ENCODE results near the gene KDM3B.
"Not testable (repeated sequence)": the region's sequence is repeated elsewhere in the genome, so short reads cannot be mapped to it uniquely, and the experiment has no call there.

KDM3B gene, protein sequence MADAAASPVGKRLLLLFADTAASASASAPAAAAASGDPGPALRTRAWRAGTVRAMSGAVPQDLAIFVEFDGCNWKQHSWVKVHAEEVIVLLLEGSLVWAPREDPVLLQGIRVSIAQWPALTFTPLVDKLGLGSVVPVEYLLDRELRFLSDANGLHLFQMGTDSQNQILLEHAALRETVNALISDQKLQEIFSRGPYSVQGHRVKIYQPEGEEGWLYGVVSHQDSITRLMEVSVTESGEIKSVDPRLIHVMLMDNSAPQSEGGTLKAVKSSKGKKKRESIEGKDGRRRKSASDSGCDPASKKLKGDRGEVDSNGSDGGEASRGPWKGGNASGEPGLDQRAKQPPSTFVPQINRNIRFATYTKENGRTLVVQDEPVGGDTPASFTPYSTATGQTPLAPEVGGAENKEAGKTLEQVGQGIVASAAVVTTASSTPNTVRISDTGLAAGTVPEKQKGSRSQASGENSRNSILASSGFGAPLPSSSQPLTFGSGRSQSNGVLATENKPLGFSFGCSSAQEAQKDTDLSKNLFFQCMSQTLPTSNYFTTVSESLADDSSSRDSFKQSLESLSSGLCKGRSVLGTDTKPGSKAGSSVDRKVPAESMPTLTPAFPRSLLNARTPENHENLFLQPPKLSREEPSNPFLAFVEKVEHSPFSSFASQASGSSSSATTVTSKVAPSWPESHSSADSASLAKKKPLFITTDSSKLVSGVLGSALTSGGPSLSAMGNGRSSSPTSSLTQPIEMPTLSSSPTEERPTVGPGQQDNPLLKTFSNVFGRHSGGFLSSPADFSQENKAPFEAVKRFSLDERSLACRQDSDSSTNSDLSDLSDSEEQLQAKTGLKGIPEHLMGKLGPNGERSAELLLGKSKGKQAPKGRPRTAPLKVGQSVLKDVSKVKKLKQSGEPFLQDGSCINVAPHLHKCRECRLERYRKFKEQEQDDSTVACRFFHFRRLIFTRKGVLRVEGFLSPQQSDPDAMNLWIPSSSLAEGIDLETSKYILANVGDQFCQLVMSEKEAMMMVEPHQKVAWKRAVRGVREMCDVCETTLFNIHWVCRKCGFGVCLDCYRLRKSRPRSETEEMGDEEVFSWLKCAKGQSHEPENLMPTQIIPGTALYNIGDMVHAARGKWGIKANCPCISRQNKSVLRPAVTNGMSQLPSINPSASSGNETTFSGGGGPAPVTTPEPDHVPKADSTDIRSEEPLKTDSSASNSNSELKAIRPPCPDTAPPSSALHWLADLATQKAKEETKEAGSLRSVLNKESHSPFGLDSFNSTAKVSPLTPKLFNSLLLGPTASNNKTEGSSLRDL (N-terminal part only)

DNA sequence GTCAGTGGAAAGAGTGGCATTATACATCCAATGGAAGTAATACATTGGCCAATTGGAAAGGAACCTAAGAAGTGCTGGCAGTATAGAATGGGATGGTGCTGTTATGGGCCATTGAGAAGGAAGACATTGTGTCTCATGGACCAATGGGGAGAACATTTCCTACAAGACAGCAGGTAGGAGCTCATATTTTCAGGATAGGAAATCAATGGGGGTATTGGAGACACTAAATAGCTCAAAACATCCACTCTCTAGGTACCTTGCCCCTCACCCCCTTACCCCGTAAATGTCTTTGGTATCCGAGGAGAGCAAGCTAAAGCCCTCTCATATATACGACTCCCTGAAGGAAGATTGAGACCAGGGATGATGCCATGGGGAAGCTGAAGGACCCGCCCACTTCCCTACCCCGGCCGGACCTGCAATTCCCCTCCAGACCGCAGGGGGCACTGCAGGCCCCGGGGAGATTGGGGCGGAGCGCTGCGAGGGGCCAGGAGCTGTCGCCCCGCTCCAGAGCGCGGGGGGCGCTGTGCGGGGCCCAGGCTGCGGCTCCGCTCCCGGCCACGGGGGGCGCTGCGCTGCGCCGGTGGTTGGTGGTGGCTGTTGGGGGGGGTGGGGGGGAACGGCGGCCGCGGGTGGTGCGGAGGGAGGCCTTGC lies at the start of gene KDM3B:
TSS of gene KDM3B (plus strand) at position 615 of the 651 bp plus-strand sequence. CDS start 111 bp downstream, outside the sequence.
- peak; percentile 28 for DNase-seq

DNA sequence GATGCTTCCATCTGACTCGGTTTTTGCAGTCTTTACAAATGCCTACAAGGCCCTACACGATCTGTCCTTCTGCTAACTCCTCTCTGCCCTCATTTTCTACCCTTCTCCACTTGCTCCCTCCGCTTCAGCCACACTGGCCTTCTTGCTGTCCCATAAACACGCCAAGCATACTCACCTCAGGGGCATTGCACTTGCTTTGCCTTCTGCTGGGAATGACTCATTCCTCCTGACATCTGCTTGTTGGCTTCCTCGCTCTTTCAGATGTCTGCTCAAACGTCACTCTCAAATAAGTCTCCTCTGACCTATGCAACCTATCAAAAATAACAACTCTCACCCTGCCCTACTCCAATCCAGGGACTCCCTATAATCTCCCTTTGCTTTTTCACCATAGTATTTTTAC lies 49.1 kb upstream of the KDM3B start:
- no peak for DNase-seq

DNA sequence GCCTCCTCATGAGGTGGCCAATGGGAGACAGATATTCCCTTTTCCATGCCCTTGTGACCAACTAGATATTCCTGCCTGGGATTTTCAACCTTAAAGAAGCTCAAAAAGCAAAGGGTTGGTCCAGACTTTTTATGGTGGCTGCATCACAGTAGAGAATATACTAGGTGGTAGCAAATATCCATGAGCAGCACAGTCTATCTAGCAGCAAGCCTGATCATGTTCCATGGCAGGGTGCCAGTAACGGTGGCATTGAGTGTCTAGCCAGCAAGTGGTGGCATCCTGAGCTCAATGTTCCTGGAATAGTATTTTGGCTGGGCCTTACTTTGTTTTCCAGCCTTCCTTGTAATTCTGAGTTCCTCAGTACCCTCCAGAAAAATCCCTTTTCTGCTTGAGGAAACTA lies 46.7 kb upstream of the KDM3B start:
- DNase-seq = no peak

DNA sequence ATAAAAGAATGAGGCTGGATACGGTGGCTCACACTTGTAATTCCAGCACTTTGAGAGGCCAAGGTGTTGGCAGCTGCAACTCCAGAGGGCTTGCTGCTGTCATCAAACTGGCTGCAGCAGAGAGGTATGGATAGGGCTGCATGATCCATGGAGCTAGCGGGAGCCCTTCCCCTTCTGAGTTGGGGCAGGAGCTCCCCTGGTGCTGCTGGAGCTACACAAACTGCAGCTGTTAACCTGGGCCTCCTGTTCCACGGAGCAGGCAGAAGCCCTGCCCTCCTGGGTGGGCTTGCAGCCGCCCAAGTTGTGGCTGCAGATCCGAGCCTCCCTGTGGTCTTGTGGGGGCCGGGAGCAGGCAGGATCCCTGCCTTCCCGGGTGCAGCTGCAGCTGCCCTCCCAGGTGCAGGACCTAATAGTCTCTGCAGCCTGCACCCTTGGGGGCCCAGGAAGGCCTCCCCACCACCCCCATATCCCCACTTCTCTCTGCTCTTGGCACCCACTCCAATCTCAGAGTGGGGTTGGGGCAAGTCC lies 36.7 kb upstream of the KDM3B start:
- no peak for DNase-seq

DNA sequence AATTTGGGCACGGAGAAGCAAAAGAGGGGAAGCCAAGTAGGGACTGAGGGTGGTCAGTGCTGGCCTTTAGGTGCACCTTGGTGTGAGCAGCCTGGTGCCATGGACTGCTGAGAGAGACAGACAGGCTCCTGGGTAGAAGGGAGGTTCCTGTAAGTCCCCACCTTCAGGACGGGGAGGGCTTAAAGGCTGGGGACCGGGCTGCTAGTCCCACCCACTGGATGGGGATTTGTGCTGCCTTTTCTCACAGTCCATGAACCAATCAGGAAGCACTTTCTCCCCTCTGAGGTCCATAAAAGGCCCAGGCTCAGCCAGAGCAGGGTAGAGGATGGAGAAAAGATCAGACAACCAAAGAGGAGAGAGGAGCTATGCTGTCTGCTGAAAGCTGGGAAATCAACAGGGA lies 36.1 kb upstream of the KDM3B start:
- DNase-seq = no peak

DNA sequence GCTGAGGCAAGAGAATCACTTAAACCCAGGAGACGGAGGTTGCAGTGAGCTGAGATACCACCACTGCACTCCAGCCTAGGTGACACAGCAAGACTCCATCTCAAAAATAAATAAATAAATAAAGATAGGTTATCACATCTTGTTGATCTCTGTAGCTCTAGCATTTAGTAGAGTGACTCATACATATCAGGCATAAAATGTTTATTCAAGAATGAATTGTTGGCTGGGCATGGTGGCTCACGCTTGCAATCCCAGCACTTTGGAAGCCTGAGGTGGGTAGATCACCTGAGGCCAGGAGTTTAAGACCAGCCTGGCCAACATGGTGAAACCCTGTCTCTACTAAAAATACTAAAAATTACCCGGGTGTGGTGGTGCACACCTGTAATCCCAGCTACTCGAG lies 34.3 kb upstream of the KDM3B start:
- not testable (repeated sequence) for DNase-seq

DNA sequence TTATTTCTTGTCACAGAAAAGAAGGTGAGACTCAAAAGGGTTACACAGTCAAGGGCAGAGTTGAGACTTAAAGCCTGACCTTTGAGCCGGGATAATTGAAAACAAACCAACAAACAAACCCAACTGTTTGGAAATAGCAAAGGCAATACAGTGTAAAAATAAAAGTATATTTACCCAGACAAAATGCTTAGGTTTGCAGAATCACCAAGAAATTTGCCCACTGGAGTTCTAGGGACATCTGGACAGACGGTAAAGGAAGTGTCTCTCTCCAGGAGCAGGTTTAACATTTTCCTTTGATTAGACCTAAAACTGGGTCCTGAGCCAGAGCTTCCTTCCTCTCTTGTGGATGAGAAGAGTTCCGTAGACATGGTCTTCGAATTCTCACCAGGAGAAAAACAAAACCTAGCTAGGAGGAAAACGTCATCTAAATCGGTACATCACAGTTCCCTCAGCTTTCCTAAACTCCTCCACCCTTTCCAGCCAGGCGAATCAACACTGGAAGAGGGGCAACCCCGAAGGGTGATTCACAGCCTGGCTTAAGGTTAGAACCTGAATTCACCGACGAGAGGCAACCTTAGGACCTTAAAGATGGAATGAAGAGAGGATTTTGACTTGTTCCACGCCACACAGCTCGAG lies 21.6 kb upstream of the KDM3B start:
- DNase-seq = no peak

DNA sequence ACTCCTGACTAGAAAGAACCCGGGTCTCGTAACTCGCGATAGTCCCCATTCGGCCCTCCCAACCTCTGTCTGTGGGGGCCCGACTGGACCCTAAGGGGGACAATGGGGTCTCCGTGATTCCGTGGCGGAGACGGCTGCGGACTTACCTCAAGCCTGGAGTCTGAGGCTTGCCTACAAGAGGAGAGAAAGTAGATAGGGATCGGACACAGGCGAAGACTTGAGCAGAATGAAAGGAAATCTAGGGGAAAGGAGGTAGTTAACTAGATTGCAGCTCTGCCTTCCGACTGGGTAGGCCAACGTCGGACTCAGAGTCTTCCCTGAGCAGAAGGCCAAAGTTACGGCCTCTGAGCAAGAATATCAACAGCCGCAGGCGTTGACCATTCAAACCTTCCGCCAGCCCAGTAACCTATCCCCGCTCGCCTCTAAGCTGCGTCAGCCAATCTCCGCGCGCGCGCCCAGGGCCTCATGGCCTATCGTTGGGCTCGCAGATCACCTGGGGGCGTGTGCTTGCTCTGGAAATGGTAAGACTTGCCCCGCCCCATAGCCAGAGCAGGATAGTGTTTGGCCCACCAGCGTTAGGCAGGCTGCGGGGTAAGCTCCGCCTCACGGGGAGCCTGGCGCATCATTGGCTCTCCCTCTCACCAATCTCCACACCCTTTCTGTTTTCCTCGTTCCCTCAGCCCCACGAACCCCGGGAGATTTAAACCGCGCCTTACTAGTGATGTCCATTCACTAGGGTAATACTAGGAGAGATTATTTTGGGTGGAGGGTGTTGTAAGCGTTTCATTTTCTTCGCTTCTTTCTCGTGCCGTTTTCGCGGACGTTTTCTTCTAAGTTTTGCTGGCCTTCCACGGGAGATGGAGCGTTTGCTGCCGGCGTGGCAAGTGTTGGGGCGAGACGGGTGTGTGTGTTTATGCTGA lies 20.8 kb upstream of the KDM3B start, which contains the start of gene CDC25C:
TSS of gene CDC25C (minus strand) at position 356 of the 920 bp plus-strand sequence. CDS start 624 bp downstream, outside the sequence.
- peak; percentile 90 for DNase-seq

DNA sequence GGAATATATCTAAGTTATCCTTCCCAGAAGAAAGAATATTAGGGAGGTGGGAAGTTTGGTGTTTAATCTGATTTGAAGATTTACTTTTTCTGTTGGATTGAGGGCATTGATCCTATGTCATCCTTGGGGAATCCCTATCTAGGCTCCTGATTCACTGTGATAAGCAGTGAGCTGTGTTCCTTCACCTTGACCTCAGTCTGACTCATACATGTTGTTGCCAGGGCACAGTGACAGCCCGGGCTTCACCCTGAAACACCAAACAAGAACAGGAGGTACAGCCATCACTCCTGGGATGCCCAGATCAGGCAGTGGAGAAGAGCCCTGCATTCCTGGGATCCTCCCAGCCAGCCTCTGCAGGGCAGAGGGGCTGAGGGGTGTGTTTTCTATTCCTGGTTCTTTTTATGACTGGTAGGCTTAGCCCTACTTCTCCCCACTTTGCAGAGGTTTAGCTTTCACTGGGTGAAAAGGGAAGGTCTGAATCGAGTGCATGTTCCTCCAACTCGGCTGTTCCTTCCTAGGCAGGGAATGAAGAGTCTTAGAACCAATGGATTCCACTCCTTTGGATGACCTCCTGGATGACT lies 17.5 kb upstream of the KDM3B start:
- no peak for DNase-seq

DNA sequence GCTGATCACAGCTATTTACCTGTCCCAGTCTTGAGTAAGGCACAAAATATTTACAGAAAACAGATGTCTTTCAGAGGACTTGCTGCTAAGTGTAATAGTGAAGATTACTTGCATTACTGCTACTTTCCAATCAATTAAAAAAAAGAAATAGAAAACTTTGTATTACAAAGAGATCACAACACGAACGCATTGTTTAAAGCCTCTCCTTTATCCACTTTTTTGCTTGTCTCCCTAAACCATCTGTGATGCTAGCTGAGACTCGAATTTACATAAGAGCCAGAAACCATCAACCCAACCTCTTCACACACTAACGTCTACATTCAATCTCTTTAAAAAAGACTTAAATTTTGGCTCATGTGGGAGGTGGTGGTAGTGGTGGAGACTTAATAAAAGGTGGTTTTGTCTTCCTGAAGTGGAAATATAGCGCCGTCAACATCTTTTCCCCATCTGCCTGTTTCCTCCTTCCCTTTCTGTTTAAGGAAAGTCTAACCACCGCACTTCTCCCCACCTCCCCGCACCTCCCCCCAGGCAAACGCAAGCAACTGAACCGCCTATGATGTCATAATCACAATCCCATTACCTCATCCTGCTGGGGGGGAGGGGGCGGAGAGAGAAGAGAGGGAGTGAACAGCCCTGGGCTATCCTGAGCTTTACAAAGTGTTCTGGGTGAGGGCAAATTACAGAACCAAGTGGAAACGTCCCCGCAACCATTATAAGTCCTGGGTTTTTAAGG lies 15.4 kb upstream of the KDM3B start:
- no peak for DNase-seq

DNA sequence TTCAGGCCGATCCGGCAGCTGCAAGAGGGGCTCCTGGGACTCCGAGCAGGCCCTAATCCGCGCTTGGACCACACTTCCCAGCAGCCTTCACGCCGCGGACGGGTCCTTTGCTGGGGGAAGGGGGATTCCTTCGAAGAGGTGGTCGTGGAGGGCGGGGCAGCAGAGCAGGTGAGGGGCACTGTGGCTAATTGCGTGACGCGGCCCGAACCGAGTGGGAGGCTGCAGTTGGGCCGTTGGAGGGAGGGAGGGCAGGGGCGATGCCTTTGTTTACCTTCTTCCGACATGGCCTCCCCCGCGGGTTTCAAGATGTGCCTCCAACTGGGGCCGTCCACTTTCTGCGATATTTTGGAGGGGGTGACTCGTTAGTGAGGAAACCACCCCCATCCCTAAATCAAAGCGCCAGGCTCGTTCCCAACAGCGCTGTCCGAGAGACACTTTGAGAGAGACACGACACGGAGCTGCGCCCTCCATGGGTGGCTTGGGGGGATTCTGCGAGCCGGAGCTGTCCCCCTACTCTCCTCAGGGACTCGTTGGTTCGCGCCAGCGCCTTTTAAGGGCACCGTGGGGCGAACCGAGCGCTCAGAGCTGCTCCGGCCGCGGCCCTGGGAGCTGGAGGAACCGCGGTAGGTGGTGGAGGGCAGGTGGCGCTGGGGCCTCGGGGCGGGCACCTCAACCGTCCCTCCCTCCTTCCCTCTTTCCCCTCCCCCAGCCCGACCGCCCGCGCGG lies 14.6 kb upstream of the KDM3B start, which contains the start of gene FAM53C:
TSS of gene FAM53C (plus strand) at position 582 of the 726 bp plus-strand sequence. CDS start 3,070 bp downstream, outside the sequence.
- peak; percentile 67 for DNase-seq

DNA sequence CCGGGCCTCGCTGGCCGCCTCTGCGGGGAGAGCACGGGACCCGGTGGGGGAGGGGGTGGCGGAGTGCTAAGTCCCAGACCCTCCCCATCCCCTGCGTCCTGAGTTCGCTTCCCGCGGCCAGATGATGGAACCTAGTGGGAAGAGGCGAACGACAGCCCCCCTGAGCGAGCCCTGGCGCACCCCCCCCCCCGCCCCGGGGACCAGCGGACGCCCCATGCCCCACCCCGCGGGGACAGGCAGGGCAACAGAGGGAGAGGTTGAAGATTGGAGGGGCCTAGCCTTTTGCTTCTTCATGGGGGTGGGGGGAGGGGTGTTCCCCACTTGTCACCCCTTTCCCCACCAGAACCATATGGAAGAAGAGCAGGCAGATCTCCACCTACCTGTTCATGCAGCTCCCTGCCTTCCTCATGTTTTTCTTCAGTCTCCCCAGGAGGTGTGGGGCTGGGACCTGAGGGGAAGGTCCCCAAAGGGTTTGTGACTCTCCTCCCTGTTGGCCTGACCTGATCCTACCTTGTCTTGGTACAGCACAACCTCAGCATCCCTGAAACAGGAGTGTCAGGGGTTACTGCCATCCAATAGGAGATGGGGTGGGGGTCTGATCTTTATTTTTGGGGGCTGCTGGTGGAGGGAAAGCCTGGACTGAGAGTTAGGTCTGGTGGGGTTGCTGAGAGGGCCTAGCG lies 13.9 kb upstream of the KDM3B start:
- DNase-seq = no peak

DNA sequence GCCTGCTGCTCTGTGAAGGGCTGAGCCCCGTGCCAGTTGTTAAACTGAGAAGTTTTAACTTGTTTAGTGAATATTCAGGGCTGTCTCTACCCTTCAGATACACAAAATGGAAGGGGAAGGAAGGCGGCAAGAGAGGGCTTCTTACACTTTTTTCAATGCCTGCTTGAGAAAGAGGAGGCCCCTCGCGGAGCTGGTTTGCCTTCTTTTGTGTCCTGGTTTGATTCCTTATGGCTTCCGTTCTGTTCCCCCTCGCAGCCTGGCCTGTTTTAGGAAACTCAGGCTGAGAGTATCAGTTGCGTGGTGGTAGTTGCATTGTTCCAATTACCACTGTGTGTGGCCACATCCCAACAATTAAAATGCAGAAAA lies 13.4 kb upstream of the KDM3B start:
- no peak for DNase-seq

DNA sequence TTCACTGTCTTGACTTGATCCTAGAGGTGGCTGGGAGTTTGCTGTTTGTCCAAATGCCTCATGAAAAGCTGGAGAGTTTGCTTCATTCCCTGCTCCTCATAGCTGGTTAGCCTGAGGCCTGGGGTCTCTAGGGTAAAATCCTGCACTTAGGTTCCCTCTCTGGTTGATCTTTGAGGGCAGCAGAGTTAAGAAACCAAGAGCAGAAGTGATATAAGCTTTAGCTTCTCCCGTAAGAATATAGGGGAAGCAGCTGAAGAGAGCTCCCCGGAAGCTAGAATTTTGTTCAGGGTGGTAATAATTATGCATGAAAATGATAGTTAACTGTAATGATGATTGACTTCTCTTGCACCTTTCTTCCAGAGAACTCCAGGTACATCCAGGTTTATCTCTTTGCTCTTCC lies 13.0 kb upstream of the KDM3B start:
- DNase-seq = no peak

DNA sequence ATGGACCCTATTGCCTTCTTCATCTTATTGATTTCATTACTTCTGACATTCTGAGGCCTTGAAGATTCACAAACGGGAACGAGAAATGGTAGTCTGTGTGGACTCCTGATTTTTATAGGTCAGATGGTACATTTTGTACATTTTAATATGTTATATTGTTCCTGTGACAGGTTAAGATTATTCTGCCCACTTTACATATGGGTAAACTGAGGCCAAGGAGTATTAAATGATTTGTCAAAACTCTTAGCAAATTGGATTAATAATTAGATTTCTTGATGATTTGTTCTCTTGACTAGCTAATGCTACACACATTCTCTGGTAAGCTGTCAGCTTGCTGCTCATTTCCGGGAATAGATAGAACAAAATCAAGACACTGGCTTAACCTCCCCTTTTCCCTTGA lies 12.5 kb upstream of the KDM3B start:
- no peak for DNase-seq

DNA sequence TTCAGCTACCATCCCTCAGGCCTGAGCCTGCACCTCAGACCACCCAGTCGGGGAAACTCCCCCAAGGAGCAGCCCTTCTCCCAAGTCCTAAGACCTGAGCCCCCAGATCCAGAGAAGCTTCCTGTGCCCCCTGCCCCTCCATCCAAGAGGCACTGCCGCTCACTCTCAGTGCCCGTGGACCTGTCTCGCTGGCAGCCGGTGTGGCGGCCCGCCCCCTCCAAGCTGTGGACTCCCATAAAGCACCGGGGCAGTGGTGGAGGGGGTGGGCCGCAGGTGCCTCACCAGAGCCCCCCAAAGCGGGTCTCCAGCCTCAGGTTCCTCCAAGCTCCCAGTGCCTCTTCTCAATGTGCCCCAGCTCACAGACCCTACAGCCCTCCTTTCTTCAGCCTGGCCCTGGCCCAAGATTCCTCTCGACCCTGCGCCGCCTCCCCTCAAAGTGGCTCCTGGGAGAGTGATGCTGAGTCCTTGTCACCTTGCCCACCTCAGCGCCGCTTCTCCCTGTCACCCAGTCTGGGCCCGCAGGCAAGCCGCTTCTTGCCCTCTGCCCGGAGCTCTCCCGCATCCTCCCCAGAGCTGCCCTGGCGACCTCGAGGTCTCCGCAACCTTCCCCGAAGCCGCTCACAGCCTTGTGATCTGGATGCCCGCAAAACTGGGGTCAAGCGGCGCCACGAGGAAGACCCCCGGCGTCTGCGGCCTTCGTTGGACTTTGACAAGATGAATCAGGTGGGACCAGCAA lies 7.4 kb upstream of the KDM3B start:
- DNase-seq = no peak

DNA sequence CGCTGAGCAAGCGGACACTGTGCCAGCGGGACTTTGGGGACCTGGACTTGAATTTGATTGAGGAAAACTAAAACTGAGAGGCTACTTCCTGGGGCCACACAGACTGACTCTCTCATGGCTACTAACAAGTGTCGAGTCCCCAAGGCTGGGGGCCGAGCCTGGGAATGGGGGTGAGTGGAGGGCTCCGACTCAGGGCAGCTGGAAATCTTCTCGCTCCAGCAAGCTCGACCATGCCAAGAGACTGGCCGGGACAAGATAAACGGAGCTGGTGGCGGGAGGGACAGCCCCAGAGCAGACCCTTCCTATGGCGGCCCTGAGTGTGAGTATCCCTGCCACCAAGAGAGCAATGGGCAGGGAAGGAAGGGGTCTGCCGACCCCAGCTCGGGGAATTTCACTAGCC lies 5.6 kb upstream of the KDM3B start:
- DNase-seq = no peak

All from NCI-H1417 treated with DMSO at 0.1 percent for 48 hours (cell line).